ENCODE results near the gene TNK2. TPM values are rescaled to one million over a fixed set of nuclear protein-coding genes. Genes with fewer than 3 reads are reported as not detected.

Gene TNK2
- total and polyA plus RNA-seq, 12 donors: 3.4 to 161 (median 24.7) TPM

DNA sequence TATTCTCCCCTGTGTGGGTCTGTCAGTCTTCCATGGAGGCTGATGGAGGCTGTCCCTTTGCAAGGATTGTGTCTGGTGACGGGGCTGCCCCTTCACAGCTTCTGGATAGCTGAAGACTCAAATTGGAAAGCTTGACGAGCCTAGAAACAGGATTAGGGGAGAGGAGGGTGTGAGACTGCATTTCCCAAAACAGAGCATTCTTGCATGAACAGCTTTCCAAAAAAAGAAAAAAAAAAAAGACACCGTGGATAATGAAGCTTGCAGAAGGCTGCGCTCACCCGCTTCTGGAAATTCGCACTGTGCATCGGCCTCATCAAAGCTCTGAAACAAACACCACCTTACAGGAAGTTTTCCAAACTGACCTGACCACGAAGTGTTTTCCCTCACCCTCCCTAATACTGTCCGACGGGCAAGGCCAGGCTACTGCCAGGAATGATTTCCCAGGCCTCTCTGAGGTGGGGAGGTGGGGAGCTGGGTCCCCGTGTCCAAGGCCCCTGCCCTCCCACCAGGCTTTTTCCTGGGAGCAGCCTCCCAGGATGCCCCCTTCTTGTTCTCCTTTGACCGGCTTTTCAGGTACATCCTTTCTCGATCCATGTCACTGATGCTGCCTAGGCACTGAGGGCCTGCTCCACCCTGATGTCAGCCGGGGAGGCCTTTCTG, 71.7 kb downstream of the TNK2 start:
- 79 to 85% (median 84%) methylated on average over 14 of the region's 14 CpGs for WGBS, 4 donors
- TF ChIP-seq CTCF (IDR thresholded peaks at IDR 0.05) (no peak), POLR2A (IDR thresholded peaks at IDR 0.05) (no peak)
- H3K4me3 ChIP-seq: no peak overlapping the region
- no peak for DNase-seq
- H3K27me3 ChIP-seq: no peaks in the 10 kb centered on the region
- no peak overlapping the region for H3K27ac ChIP-seq
- no peaks in the 10 kb centered on the region for H3K36me3 ChIP-seq (replicated peaks in 1 of 2)
- no peaks in the 10 kb centered on the region for H3K4me1 ChIP-seq (replicated peaks in 1 of 2)
- intact Hi-C loops (cut with DNase I): no loop called here
- H3K9me3 ChIP-seq (replicated peaks in 1 of 3): no peaks in the 10 kb centered on the region

- H3K4me1 ChIP-seq (replicated peaks in 1 of 2): no peaks in the 10 kb centered on the region
- WGBS, 4 donors: 86 to 94% (median 88%) methylated on average over 10 to 14 of the region's 14 CpGs
- intact Hi-C loops (cut with DNase I): no loop called here
- H3K36me3 ChIP-seq (replicated peaks in 1 of 2): no peaks in the 10 kb centered on the region
- no peak overlapping the region for H3K4me3 ChIP-seq
- no peak for DNase-seq
- H3K27me3 ChIP-seq: no peaks in the 10 kb centered on the region
- no peak overlapping the region for H3K27ac ChIP-seq
- no peaks in the 10 kb centered on the region for H3K9me3 ChIP-seq (replicated peaks in 1 of 3)
- TF ChIP-seq CTCF (IDR thresholded peaks at IDR 0.05) (no peak), POLR2A (IDR thresholded peaks at IDR 0.05) (no peak)
Observed at GRCh38 chr3:195835791-195836190, 72.6 kb downstream of the TNK2 start.

- Histone ChIP-seq H3K36me3 (replicated peaks in 1 of 2) (no peaks in the 10 kb centered on the region), H3K4me1 (replicated peaks in 1 of 2) (no peaks in the 10 kb centered on the region), H3K27ac (no peak overlapping the region), H3K4me3 (no peak overlapping the region), H3K27me3 (no peaks in the 10 kb centered on the region), H3K9me3 (replicated peaks in 1 of 3) (no peaks in the 10 kb centered on the region)
- no peak for TF ChIP-seq POLR2A (IDR thresholded peaks at IDR 0.05)
- TF ChIP-seq CTCF (IDR thresholded peaks at IDR 0.05): no peak
- WGBS, 4 donors: 85 to 89% (median 88%) methylated on average over 24 to 29 of the region's 29 CpGs
- no peak for DNase-seq
- intact Hi-C loops (cut with DNase I): no loop called here
Observed at GRCh38 chr3:195834675-195835583, 73.4 kb downstream of the TNK2 start.

- no peaks in the 10 kb centered on the region for H3K9me3 ChIP-seq (replicated peaks in 1 of 3)
- H3K36me3 ChIP-seq (replicated peaks in 1 of 2): no peaks in the 10 kb centered on the region
- no peak overlapping the region for H3K4me3 ChIP-seq
- TF ChIP-seq CTCF (IDR thresholded peaks at IDR 0.05) (no peak), POLR2A (IDR thresholded peaks at IDR 0.05) (no peak)
- intact Hi-C loops (cut with DNase I): no loop called here
- DNase-seq: no peak
- H3K27me3 ChIP-seq: no peaks in the 10 kb centered on the region
- H3K4me1 ChIP-seq (replicated peaks in 1 of 2): no peaks in the 10 kb centered on the region
- WGBS, 4 donors: 72 to 84% (median 77%) methylated on average over 7 to 16 of the region's 16 CpGs
- no peak overlapping the region for H3K27ac ChIP-seq
Observed at GRCh38 chr3:195829897-195830254, 78.5 kb downstream of the TNK2 start.

All from adrenal gland (tissue), 12 donors.